Activated CD4-positive, alpha-beta T cell treated with anti-CD3 and anti-CD28 coated beads for 36 hours (primary cell): Measurements from ENCODE around the gene SNX5. TPM values are rescaled to one million over a fixed set of nuclear protein-coding genes. Genes with fewer than 3 reads are reported as not detected.

Experiments
- ATAC-seq: fragments of 200-7000 bp; cut with Tn5 transposase; one replicate; pipeline ENCODE4 v1.10.0; 2021; ENCODE audit warnings: mild to moderate bottlenecking, moderate library complexity
- CTCF ChIA-PET: fragments of 350-600 bp; sonication (Branson Sonifier 250); formaldehyde crosslinking; loops from one replicate; lab custom pipeline; 2021; ENCODE audit warnings: antibody characterized with exemption; lab: Charles Lee
- POLR2A ChIA-PET: fragments of 350-600 bp; sonication (Branson Sonifier 250); formaldehyde crosslinking; loops from one replicate; lab custom pipeline; 2021; ENCODE audit warnings: antibody characterized with exemption, inconsistent platforms; lab: Charles Lee
- DNase-seq: peaks from one replicate; pipeline ENCODE4 v3.0.0-alpha.2; 2020
- H3K27ac Mint-ChIP-seq: one replicate; pipeline ENCODE4 v1.8.0; 2021; ENCODE audit warnings: mixed read lengths
- H3K27me3 Mint-ChIP-seq: one replicate; pipeline ENCODE4 v1.8.0; 2021; ENCODE audit warnings: mixed read lengths
- H3K36me3 Mint-ChIP-seq: one replicate; pipeline ENCODE4 v1.8.0; 2021; ENCODE audit warnings: low read depth, mixed read lengths
- H3K4me1 Mint-ChIP-seq: one replicate; pipeline ENCODE4 v1.8.0; 2021; ENCODE audit warnings: mixed read lengths
- H3K4me3 Mint-ChIP-seq: one replicate; pipeline ENCODE4 v1.8.0; 2021; ENCODE audit warnings: mild to moderate bottlenecking, moderate library complexity, mixed read lengths
- H3K9me3 Mint-ChIP-seq: one replicate; pipeline ENCODE4 v1.8.0; 2021; ENCODE audit warnings: low read depth, mixed read lengths
- intact Hi-C, 2 experiments: fragments of 100-400 bp; cut with DNase I in 1 of 2; cut with micrococcal nuclease in 1 of 2; formaldehyde crosslinking; loops; one replicate each; pipeline versions ENCODE4 v1.14.2 to v1.15.1; 2022 to 2024; cut with DNase I, micrococcal nuclease
- total RNA-seq, 2 experiments: library from RNA; stranded (reverse); gene quantifications; one replicate each; pipeline ENCODE4 v1.2.3, GENCODE V29; 2021

Gene SNX5
- 100 to 1,000 TPM; 204 to 227 TPM for total RNA-seq

DNA sequence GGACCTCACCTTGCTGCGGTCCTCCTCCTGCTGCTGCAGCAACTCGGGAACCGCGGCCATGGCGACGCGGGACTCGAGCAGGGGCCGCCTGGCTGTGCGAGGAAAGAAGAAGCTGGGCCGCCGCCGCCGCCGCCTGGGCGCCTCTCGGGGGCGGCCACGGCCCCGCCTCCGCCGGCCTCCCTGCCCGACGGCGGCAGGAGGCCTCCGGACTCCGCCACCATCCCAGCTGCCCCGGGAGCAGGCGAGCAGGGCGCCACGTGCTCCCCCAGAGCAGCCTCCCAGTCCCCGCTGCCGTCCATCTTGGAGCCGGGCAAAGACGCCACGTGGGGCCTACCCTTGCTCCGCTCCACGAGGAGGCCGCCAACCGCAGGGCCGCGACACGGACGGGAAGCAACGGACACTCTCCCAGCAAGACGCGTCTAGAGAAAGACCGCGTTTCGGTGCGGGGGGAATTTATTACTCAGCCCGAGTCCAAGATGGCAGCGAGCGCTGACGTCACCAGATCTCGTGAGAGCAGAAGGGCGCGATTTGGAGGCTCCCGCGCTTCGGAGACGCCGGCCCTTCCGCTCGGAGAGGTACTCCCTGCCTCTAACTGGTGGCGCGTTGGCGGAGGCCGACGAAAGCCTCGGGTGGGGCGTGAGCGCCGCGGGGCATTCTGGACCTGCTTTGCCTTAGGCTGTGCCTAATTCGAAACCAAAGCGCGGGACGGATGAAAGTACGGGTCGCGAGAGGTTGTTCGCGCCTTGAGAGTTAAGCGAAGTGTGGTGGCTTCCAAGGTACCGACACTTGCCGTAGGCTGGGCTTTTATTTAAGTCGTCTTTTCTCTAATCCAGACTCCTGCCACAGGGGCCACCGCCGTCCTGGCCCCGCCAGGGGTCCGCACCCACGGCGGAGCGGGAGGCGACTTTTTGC is at the start of gene SNX5, which contains the start of gene MGME1:
Gene SNX5, minus strand, starts transcription at position 429 of the 912 bp plus-strand sequence. Its CDS starts 369 bp downstream, at position 60.
Gene MGME1, plus strand, starts transcription at position 653 of the 912 bp plus-strand sequence. CDS start 842 bp downstream, outside the sequence.
- Mint-ChIP-seq H3K27me3 (no peaks in the 10 kb centered on the region), H3K27ac (peak within 1 kb of the TSS; percentile 99), H3K4me3 (peak within 1 kb of the TSS; percentile 87), H3K9me3 (no peaks in the 10 kb centered on the region), H3K4me1 (peaks cover 49% of the 10 kb centered on the region), H3K36me3 (peaks cover 79% of the 10 kb centered on the region)
- intact Hi-C loops, result loop anchor here (1.0 to 10.0 kb wide), 17 partner anchors 9 to 1238 kb away; partner anchors contain the start of genes DSTN (in 2 of the 2), SEC23B (in 2 of the 2), SMIM26 (in 2 of the 2) and ZNF133 (in 2 of the 2)
- ATAC-seq, result peak; percentile 91
- ChIA-PET POLR2A (interaction anchor here (0.7 to 1.8 kb wide), 3 partner anchors 10 to 539 kb away, joined by 3 to 6 read pairs (median 3); partner anchors contain the start of genes RRBP1 and SEC23B), CTCF (interaction anchor here (0.6 to 2.0 kb wide), 4 partner anchors 10 to 641 kb away, joined by 3 to 6 read pairs (median 4); no protein-coding TSS in a partner anchor)
- peak; percentile 100 for DNase-seq

GRCh38 chr20:18018100-18018499 is 49.5 kb upstream of the SNX5 start:
- DNase-seq (no peak), ATAC-seq (no peak)
- Mint-ChIP-seq H3K27me3 (no peaks in the 10 kb centered on the region), H3K36me3 (no peaks in the 10 kb centered on the region), H3K9me3 (no peaks in the 10 kb centered on the region), H3K4me1 (no peaks in the 10 kb centered on the region), H3K4me3 (no peak overlapping the region), H3K27ac (no peak overlapping the region)
- ChIA-PET CTCF (interaction anchor here (1.0 to 1.3 kb wide), 3 partner anchors 19 to 481 kb away, joined by 3 to 7 read pairs (median 3); partner anchors contain the start of gene RRBP1), POLR2A (no interaction called here)
- intact Hi-C loops, result no loop called here

DNA sequence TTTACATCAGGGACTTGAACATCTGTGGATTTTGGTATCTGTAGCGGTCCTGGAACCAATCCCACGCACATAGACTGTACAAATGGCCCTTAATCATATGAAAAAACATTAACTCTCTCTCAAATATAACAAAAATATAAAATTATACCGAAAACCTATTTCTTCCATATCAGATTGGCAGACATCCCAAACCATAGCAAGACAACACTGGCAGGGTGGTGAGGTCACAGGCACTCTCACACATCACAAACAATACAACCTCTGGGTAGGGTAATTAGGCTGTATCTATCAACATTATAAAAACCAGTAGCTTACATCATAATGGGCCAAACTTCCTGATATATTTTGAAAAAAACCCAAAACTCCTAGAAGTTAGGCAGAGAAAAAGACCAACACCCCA is 48.2 kb upstream of the SNX5 start:
- Mint-ChIP-seq H3K27ac (no peak overlapping the region), H3K9me3 (no peaks in the 10 kb centered on the region), H3K36me3 (no peaks in the 10 kb centered on the region), H3K4me3 (no peak overlapping the region), H3K27me3 (no peaks in the 10 kb centered on the region), H3K4me1 (no peaks in the 10 kb centered on the region)
- ATAC-seq (no peak), DNase-seq (no peak)
- POLR2A ChIA-PET, result interaction anchor here (0.5 kb wide), 1 partner anchor 50 kb away, joined by 3 read pairs; no protein-coding TSS in a partner anchor
- CTCF ChIA-PET, result interaction anchor here (1.2 kb wide), 1 partner anchor 335 kb away, joined by 3 read pairs; the partner anchor contains the start of gene RRBP1
- intact Hi-C loops, result no loop called here

DNA sequence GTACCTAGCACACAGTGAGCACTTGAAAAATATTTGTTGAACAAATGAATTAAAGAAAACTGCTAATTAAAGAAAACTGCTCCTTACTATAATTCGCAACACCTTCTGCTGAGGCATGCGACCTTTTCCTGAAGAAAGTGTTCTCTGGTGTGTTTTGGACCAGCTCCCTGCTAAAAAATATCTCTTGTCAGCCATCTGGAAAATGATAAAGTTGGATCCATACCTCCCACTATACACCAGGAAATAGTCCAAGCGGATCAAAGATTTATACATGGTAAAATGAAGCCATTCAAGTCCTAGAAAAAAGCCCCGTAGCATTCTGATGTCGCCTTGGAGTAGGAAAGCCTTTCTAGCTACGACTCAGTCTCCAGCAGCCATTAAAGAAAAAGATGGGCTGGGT is 45.8 kb upstream of the SNX5 start:
- Mint-ChIP-seq H3K4me1 (no peaks in the 10 kb centered on the region), H3K27me3 (no peaks in the 10 kb centered on the region), H3K9me3 (no peaks in the 10 kb centered on the region), H3K36me3 (no peaks in the 10 kb centered on the region), H3K27ac (no peak overlapping the region), H3K4me3 (no peak overlapping the region)
- CTCF ChIA-PET, result interaction anchor here (0.5 kb wide), 1 partner anchor 160 kb away, joined by 4 read pairs; no protein-coding TSS in a partner anchor
- ATAC-seq (no peak), DNase-seq (no peak)
- intact Hi-C loops, result no loop called here
- POLR2A ChIA-PET, result no interaction called here

GRCh38 chr20:18012901-18013300 is 44.3 kb upstream of the SNX5 start:
- Mint-ChIP-seq H3K4me1 (no peaks in the 10 kb centered on the region), H3K27ac (no peak overlapping the region), H3K4me3 (no peak overlapping the region), H3K36me3 (no peaks in the 10 kb centered on the region), H3K9me3 (no peaks in the 10 kb centered on the region), H3K27me3 (no peaks in the 10 kb centered on the region)
- no peak for DNase-seq
- ATAC-seq, result no peak
- ChIA-PET CTCF (interaction anchor here (0.7 kb wide), 2 partner anchors 25 to 263 kb away, joined by 3 read pairs; no protein-coding TSS in a partner anchor), POLR2A (interaction anchor here (0.6 kb wide), 1 partner anchor 67 kb away, joined by 3 read pairs; no protein-coding TSS in a partner anchor)
- intact Hi-C loops, result no loop called here

- CTCF ChIA-PET, result interaction anchor here (0.7 to 1.1 kb wide), 2 partner anchors 24 to 73 kb away, joined by 3 read pairs; no protein-coding TSS in a partner anchor
- Mint-ChIP-seq H3K27ac (no peak overlapping the region), H3K9me3 (no peaks in the 10 kb centered on the region), H3K27me3 (no peaks in the 10 kb centered on the region), H3K4me3 (no peak overlapping the region), H3K36me3 (no peaks in the 10 kb centered on the region), H3K4me1 (no peaks in the 10 kb centered on the region)
- no peak for DNase-seq
- intact Hi-C loops, result no loop called here
- no peak for ATAC-seq
- POLR2A ChIA-PET, result no interaction called here
These were observed 43.5 kb upstream of the SNX5 start for GRCh38 chr20:18011951-18012645.

- H3K36me3 Mint-ChIP-seq, result no peaks in the 10 kb centered on the region
- no peaks in the 10 kb centered on the region for H3K27me3 Mint-ChIP-seq
- CTCF ChIA-PET, result interaction anchor here (1.1 kb wide), 1 partner anchor 73 kb away, joined by 3 read pairs; no protein-coding TSS in a partner anchor
- POLR2A ChIA-PET, result no interaction called here
- DNase-seq, result no peak
- intact Hi-C loops, result no loop called here
- ATAC-seq, result no peak
- H3K4me3 Mint-ChIP-seq, result no peak overlapping the region
- H3K4me1 Mint-ChIP-seq, result no peaks in the 10 kb centered on the region
- no peak overlapping the region for H3K27ac Mint-ChIP-seq
- no peaks in the 10 kb centered on the region for H3K9me3 Mint-ChIP-seq
These were observed 42.9 kb upstream of the SNX5 start for GRCh38 chr20:18011482-18011881.

GRCh38 chr20:18009116-18009515 is 40.5 kb upstream of the SNX5 start:
- H3K36me3 Mint-ChIP-seq, result no peaks in the 10 kb centered on the region
- no peaks in the 10 kb centered on the region for H3K27me3 Mint-ChIP-seq
- intact Hi-C loops, result no loop called here
- ChIA-PET CTCF (no interaction called here), POLR2A (no interaction called here)
- H3K27ac Mint-ChIP-seq, result no peak overlapping the region
- no peak for ATAC-seq
- H3K9me3 Mint-ChIP-seq, result no peaks in the 10 kb centered on the region
- H3K4me3 Mint-ChIP-seq, result no peak overlapping the region
- no peak for DNase-seq
- H3K4me1 Mint-ChIP-seq, result no peaks in the 10 kb centered on the region

DNA sequence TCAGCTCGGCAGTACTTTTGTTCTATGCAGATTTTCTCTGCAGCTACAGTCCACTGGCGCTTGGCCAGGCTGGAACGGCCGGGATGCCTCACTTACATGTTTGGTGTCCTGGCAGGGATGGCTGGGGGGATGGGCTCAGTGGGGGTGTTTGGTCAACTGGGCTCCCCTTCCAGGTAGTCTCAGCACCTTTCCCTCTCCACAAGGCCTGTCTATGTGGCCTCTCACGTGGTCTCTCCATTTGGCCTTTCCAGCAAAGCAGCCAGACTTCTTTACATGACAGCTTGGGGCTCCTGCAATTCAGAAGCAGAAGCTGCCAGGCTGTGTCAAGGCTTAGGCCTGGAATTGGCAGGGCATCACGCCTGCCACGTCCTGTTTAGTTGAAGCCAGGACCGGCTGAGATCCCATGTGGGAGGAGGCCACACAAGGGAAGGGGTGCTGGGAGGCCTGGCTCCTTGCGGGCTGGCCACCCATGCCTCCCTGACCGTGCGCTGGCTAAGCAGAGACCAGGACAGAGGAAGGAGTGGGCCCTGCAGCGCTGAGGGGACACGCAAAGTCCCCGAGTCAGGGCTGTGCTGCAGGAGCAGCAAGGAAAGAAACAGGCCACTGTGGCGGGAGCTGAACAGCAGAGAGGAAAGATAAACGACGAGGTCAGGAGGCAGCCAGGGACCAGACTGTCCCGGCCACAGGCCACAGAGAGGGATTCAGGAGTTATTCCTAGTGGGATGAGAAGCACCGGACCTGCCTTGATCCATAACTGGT is 39.1 kb upstream of the SNX5 start:
- ChIA-PET POLR2A (no interaction called here), CTCF (interaction anchor here (0.6 kb wide), 1 partner anchor 99 kb away, joined by 4 read pairs; no protein-coding TSS in a partner anchor)
- ATAC-seq (no peak), DNase-seq (no peak)
- no peak overlapping the region for H3K4me3 Mint-ChIP-seq
- H3K27me3 Mint-ChIP-seq, result no peaks in the 10 kb centered on the region
- no peak overlapping the region for H3K27ac Mint-ChIP-seq
- intact Hi-C loops, result no loop called here
- H3K9me3 Mint-ChIP-seq, result no peaks in the 10 kb centered on the region
- no peaks in the 10 kb centered on the region for H3K4me1 Mint-ChIP-seq
- H3K36me3 Mint-ChIP-seq, result no peaks in the 10 kb centered on the region

GRCh38 chr20:18006684-18007083 is 38.1 kb upstream of the SNX5 start:
- H3K4me3 Mint-ChIP-seq, result no peak overlapping the region
- H3K36me3 Mint-ChIP-seq, result no peaks in the 10 kb centered on the region
- no peak for ATAC-seq
- intact Hi-C loops, result no loop called here
- ChIA-PET CTCF (interaction anchor here (0.6 kb wide), 1 partner anchor 13 kb away, joined by 3 read pairs; no protein-coding TSS in a partner anchor), POLR2A (no interaction called here)
- no peak for DNase-seq
- H3K9me3 Mint-ChIP-seq, result no peaks in the 10 kb centered on the region
- H3K4me1 Mint-ChIP-seq, result no peaks in the 10 kb centered on the region
- H3K27me3 Mint-ChIP-seq, result no peaks in the 10 kb centered on the region
- H3K27ac Mint-ChIP-seq, result no peak overlapping the region
